ENCODE measurements around the gene RASSF10.

GRCh38 chr11:12994476-12994875, 14.6 kb upstream of the RASSF10 start:
- no peak for TF ChIP-seq CTCF (IDR thresholded peaks at IDR 0.05)
- no peak for TF ChIP-seq POLR2A (IDR thresholded peaks at IDR 0.05)

All from upper lobe of left lung (tissue), 4 donors.